A549 (cell line): ENCODE data around the gene S100A13. TPM values are rescaled to one million over a fixed set of nuclear protein-coding genes. Genes with fewer than 3 reads are reported as not detected.
A peak's percentile ranks its signal among the peaks of the same experiment; 100 is the strongest.
"Not testable (repeated sequence)": the region's sequence is repeated elsewhere in the genome, so short reads cannot be mapped to it uniquely, and the experiment has no call there.

Experiments used
- ATAC-seq, 2 experiments: fragments of 200-7000 bp in 1 of 2; fragments of >200 bp in 1 of 2; cut with Nextera tagmentation in 1 of 2; cut with Tn5 transposase in 1 of 2; 3 replicates each; pipeline versions ENCODE4 v1.8.0 to v1.9.1; 2018 to 2020; ENCODE audit warnings: mild to moderate bottlenecking in 1 of 2, moderate library complexity in 1 of 2
- CTCF ChIA-PET: fragments of 300-600 bp; sonication (Branson Sonifier 250); formaldehyde crosslinking; extraction: SDS; loops from one replicate; lab custom pipeline; 2021; ENCODE audit warnings: antibody characterized with exemption, inconsistent platforms; lab: Yijun Ruan, JAX
- POLR2A ChIA-PET: fragments of 350-600 bp; formaldehyde crosslinking; extraction: SDS; loops from one replicate; lab custom pipeline; 2021; ENCODE audit warnings: antibody characterized with exemption, inconsistent platforms; lab: Yijun Ruan, JAX
- DNase-seq, 2 experiments: peaks; one replicate each; pipeline versions ENCODE4 v3.0.0 to v3.0.0-alpha.2; 2011 to 2016; ENCODE audit warnings: low read depth in 1 of 2, low spot score in 1 of 2
- FAIRE-seq: peaks from 2 replicates; lab custom pipeline; 2011; peaks lifted over from hg19 to GRCh38; lab: Jason Lieb, UNC
- H3K27ac ChIP-seq, 2 experiments: fragments of >200 bp; sonication (Bioruptor Twin); formaldehyde crosslinking; 3 replicates each; pipeline ENCODE4 v1.5.1; 2016 to 2017
- H3K4me1 ChIP-seq: fragments of >200 bp; sonication (Bioruptor Twin); formaldehyde crosslinking; 3 replicates; pipeline ENCODE4 v1.6.1; 2016
- H3K4me2 ChIP-seq: fragments of >200 bp; sonication (Bioruptor Twin); formaldehyde crosslinking; 3 replicates; pipeline ENCODE4 v1.6.1; 2016
- H3K4me3 ChIP-seq: fragments of >200 bp; sonication (Bioruptor Twin); formaldehyde crosslinking; 3 replicates; pipeline ENCODE4 v1.5.1; 2016
- H3K9me3 ChIP-seq: fragments of >200 bp; sonication (Bioruptor Twin); formaldehyde crosslinking; 3 replicates; pipeline ENCODE4 v1.6.1; 2016
- BHLHE40 ChIP-seq: IDR thresholded peaks from 2 replicates; pipeline ENCODE4 v1.6.1; 2012; ENCODE audit warnings: low read depth, low read length, inconsistent platforms
- CBX2 ChIP-seq: fragments of 200-600 bp; sonication (generic); IDR thresholded peaks from 2 replicates; pipeline ENCODE4 v1.6.1; 2016; ENCODE audit warnings: low read depth, mild to moderate bottlenecking, borderline replicate concordance
- CEBPB ChIP-seq, 2 experiments: fragments of >200 bp in 1 of 2; sonication (Bioruptor Twin) in 1 of 2; formaldehyde crosslinking in 1 of 2; IDR thresholded peaks; 2 replicates each; pipeline ENCODE4 v1.6.1; 2012 to 2016
- CTCF ChIP-seq: fragments of >200 bp; sonication (Bioruptor Twin); formaldehyde crosslinking; IDR thresholded peaks from 3 replicates; pipeline ENCODE4 v1.5.1; 2016
- E2F6 ChIP-seq: IDR thresholded peaks from 2 replicates; pipeline ENCODE4 v1.6.1; 2012; ENCODE audit warnings: low read depth, borderline replicate concordance
- FOSB ChIP-seq: fragments of 250-450 bp; sonication (Bioruptor Pico); IDR thresholded peaks from 2 replicates; pipeline ENCODE4 v1.5.0; 2020; ENCODE audit warnings: mild to moderate bottlenecking, moderate library complexity
- FOSL2 ChIP-seq, 2 experiments: fragments of 450-650 bp in 1 of 2; fragments of >200 bp in 1 of 2; sonication (Bioruptor Twin) in 1 of 2; formaldehyde crosslinking; IDR thresholded peaks; 2 replicates each; pipeline versions ENCODE4 v1.5.0 to v1.6.1; 2016 to 2020; ENCODE audit warnings: mild to moderate bottlenecking in 1 of 2, moderate library complexity in 1 of 2
- FOXS1 ChIP-seq: fragments of 250-450 bp; sonication (Bioruptor Pico); IDR thresholded peaks from 2 replicates; pipeline ENCODE4 v1.5.0; 2020; ENCODE audit warnings: mild to moderate bottlenecking, moderate library complexity
- HDAC2 ChIP-seq: fragments of 200-600 bp; sonication (generic); IDR thresholded peaks from 2 replicates; pipeline ENCODE4 v1.6.1; 2016
- HES2 ChIP-seq: fragments of >200 bp; sonication (Bioruptor Twin); formaldehyde crosslinking; IDR thresholded peaks from 2 replicates; pipeline ENCODE4 v1.6.1; 2016
- HOXB5 ChIP-seq: fragments of 250-450 bp; sonication (Bioruptor Pico); IDR thresholded peaks from 2 replicates; pipeline ENCODE4 v1.5.0; 2020; ENCODE audit warnings: mild to moderate bottlenecking, moderate library complexity
- JUNB ChIP-seq: fragments of >200 bp; sonication (Bioruptor Twin); formaldehyde crosslinking; IDR thresholded peaks from 2 replicates; pipeline ENCODE4 v1.6.1; 2016
- MAX ChIP-seq: IDR thresholded peaks from 2 replicates; pipeline ENCODE4 v1.6.1; 2012
- MYC ChIP-seq: IDR thresholded peaks from 2 replicates; pipeline ENCODE4 v1.6.1; 2012; ENCODE audit warnings: mild to moderate bottlenecking, inconsistent platforms, low read length, improper control_type of control experiment, borderline replicate concordance
- NFE2L2 ChIP-seq: fragments of 150-350 bp; conservative IDR thresholded peaks from 2 replicates; pipeline ENCODE4 v1.6.1; 2014; ENCODE audit warnings: low read length
- POLR2A ChIP-seq: IDR thresholded peaks from 2 replicates; pipeline ENCODE4 v1.6.1; 2012; ENCODE audit warnings: mild to moderate bottlenecking, low read length
- POLR2AphosphoS2 ChIP-seq: conservative IDR thresholded peaks from 2 replicates; pipeline ENCODE4 v1.6.1; 2012; ENCODE audit warnings: low read length, improper control_type of control experiment, inconsistent platforms
- RFX5 ChIP-seq: fragments of 450-650 bp; IDR thresholded peaks from 2 replicates; pipeline ENCODE4 v1.7.1; 2014; ENCODE audit warnings: antibody characterized with exemption, mild to moderate bottlenecking, moderate library complexity
- SREBF2 ChIP-seq: fragments of 450-650 bp; IDR thresholded peaks from 2 replicates; pipeline ENCODE4 v1.6.1; 2014; ENCODE audit warnings: mild to moderate bottlenecking, moderate library complexity
- TP53 ChIP-seq: fragments of 250-450 bp; sonication (Bioruptor Pico); IDR thresholded peaks from 2 replicates; pipeline ENCODE4 v1.5.0; 2021; ENCODE audit warnings: mild to moderate bottlenecking, moderate library complexity
- ZSCAN20 ChIP-seq: fragments of 250-450 bp; sonication (Bioruptor Pico); IDR thresholded peaks from 2 replicates; pipeline ENCODE4 v1.8.0; 2022; ENCODE audit warnings: mild to moderate bottlenecking, moderate library complexity
- WGBS: methylation state at CpG from one replicate; pipeline ENCODE4 v1.1.6; 2017; ENCODE audit errors: missing lambda C conversion rate; 5-methylcytosine and 5-hydroxymethylcytosine counted together
- polyA plus RNA-seq, 4 experiments: library from polyadenylated mRNA; depleted of rRNA in 3 of 4; stranded (reverse); fragments of >200 nt; fragmentation: RNase III in 1 of 4; extraction: RNeasy Plus Mini Kit Qiagen cat#74134 plus additional on column Dnase treatment in 1 of 4; gene quantifications; 2 replicates in 3 of 4; 3 replicates in 1 of 4; pipeline ENCODE4 v1.2.3, GENCODE V29; 2011 to 2017

The S100A13 gene
- polyA plus RNA-seq, 2 of the 4 experiments (the other 2 are of a cell fraction) = 113 to 129 TPM

GRCh38 chr1:153597206-153597605, 30.1 kb downstream of the S100A13 start:
- peaks cover 9% of the 10 kb centered on the region for H3K4me1 ChIP-seq
- TF ChIP-seq FOSL2 (IDR thresholded peaks at IDR 0.05) (no peak), FOSL2 (CRISPR knock-in tag; IDR thresholded peaks at IDR 0.05) (peak; percentile 55), RFX5 (no peak), JUNB (peak; percentile 33; the same call in 1 of the 2 replicates)
- ChIA-PET POLR2A (interaction anchor here (0.9 kb wide), 1 partner anchor 11 kb away, joined by 4 read pairs; no protein-coding TSS in a partner anchor), CTCF (interaction anchor here (1.0 to 8.1 kb wide), 3 partner anchors 26 to 65 kb away, joined by 3 to 41 read pairs (median 4); no protein-coding TSS in a partner anchor)
- 69% methylated on average over 6 of the region's 6 CpGs for WGBS
- ATAC-seq (peak; percentile 68 to 74; a peak in 5 of 6 replicates), DNase-seq (peak in 1 of 2 experiments; percentile 44), FAIRE-seq (no peak)
- no peak overlapping the region for H3K4me3 ChIP-seq
- no peaks in the 10 kb centered on the region for H3K9me3 ChIP-seq
- peak overlapping the region; percentile 17; the same call in 1 of the 3 replicates for H3K4me2 ChIP-seq
- 0 out of 6 replicates have a peak overlapping the region, but pooled peaks of 1 of the 2 experiments have one; percentile 23 for H3K27ac ChIP-seq

- H3K4me3 ChIP-seq = no peak overlapping the region
- no peak for ATAC-seq
- TF ChIP-seq HOXB5 (CRISPR knock-in tag) = no peak
- no peak for TF ChIP-seq MAX
- no peak for TF ChIP-seq POLR2A
- no peak for TF ChIP-seq POLR2AphosphoS2
- TF ChIP-seq, all 56 proteins: peak for 0
- POLR2A ChIA-PET = interaction anchor here (1.5 kb wide), 1 partner anchor 19 kb away, joined by 4 read pairs; no protein-coding TSS in a partner anchor
- WGBS = 71% methylated on average over 4 of the region's 4 CpGs
- H3K4me1 ChIP-seq = peaks cover 8% of the 10 kb centered on the region
- CTCF ChIA-PET = interaction anchor here (0.7 to 4.5 kb wide), 10 partner anchors 8 to 85 kb away, joined by 3 to 21 read pairs (median 6); partner anchors contain the start of genes S100A1 and S100A13
- no peak overlapping the region for H3K27ac ChIP-seq
- no peak for FAIRE-seq
- no peak overlapping the region for H3K4me2 ChIP-seq
- no peaks in the 10 kb centered on the region for H3K9me3 ChIP-seq
- no peak for DNase-seq
These were observed 34.6 kb downstream of the S100A13 start for GRCh38 chr1:153592748-153593147.

- WGBS = 89% methylated on average over 2 of the region's 2 CpGs
- no peak for FAIRE-seq
- CTCF ChIA-PET = interaction anchor here (0.6 to 1.1 kb wide), 3 partner anchors 16 to 1497 kb away, joined by 3 read pairs; no protein-coding TSS in a partner anchor
- H3K4me3 ChIP-seq = no peak overlapping the region
- TF ChIP-seq HES2 (no peak), FOXS1 (CRISPR knock-in tag) (no peak), ZSCAN20 (CRISPR knock-in tag) (no peak), TP53 (CRISPR knock-in tag) (no peak), SREBF2 (no peak), MYC (no peak), BHLHE40 (no peak), CBX2 (no peak), HDAC2 (no peak), RFX5 (no peak), FOSB (CRISPR knock-in tag) (no peak), NFE2L2 (no peak), CEBPB (IDR thresholded peaks at IDR 0.05) (no peak), CTCF (no peak), E2F6 (no peak)
- TF ChIP-seq, all 56 proteins: peak for 0
- Histone ChIP-seq H3K4me1 (0 out of 3 replicates have a peak, but pooled peaks cover 7% of the 10 kb centered on the region), H3K9me3 (no peaks in the 10 kb centered on the region), H3K4me2 (no peak overlapping the region), H3K27ac (no peak overlapping the region)
- no peak for DNase-seq
- ATAC-seq = no peak
- POLR2A ChIA-PET = interaction anchor here (0.5 kb wide), 1 partner anchor 43 kb away, joined by 4 read pairs; no protein-coding TSS in a partner anchor
These were observed 38.8 kb downstream of the S100A13 start for GRCh38 chr1:153588482-153588881.

- DNase-seq, H3K27ac ChIP-seq, H3K9me3 ChIP-seq, H3K4me3 ChIP-seq, H3K4me2 ChIP-seq, H3K4me1 ChIP-seq, FAIRE-seq, ATAC-seq, POLR2A ChIA-PET: not testable (repeated sequence)
- WGBS = 81% methylated on average over 10 of the region's 10 CpGs
- CTCF ChIA-PET = interaction anchor here (0.6 to 3.3 kb wide), 5 partner anchors 15 to 1498 kb away, joined by 3 to 34 read pairs (median 3); no protein-coding TSS in a partner anchor
These were observed 39.3 kb downstream of the S100A13 start for GRCh38 chr1:153588033-153588432.
